ENCODE data around the gene GRHL1.

GRHL1 gene

GRCh38 chr2:9993488-9994165 is 42.1 kb downstream of the GRHL1 start:
- DNase-seq (ENCODE audit: low read depth in 3 of 3) = no peak

GRCh38 chr2:9994462-9994861 is 43.0 kb downstream of the GRHL1 start:
- DNase-seq (ENCODE audit: low read depth in 3 of 3) = no peak

DNA sequence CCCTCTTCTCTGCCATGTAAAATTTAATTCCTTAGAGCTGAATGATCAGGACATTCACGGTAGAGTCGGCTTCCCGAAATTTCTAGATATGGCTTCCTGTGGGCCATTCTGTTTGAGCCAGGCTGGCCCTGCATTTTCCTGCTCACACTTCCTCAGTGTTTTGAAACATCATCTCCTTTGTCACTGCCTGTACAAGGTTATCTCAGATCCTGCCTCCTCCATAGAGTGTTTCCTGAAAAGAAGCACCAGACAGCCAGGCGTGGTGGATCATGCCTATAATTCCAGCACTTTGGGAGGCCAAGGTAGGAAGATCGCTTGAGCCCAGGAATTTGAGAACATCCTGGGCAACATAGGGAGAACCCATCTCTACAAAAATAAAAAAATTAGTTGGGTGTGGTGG is 43.6 kb downstream of the GRHL1 start:
- no peak for DNase-seq (ENCODE audit: low read depth in 3 of 3)

DNA sequence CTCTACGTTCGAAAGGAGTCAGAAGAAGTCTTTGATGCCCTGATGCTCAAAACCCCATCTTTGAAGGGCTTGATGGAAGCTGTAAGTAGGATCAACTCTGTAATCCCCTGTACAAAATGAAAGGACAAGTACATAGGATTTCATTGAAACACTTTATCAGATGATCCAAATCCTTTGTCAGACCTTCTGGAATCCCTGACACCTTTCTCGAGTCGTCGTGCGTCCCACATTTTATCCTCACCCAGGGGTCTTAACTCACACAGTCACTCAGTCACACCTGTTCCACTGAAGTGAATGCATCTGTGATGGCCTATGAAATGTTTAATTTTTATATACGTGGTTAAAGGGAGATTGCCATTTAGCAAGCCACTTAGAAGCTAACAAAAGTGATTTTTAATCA is 44.8 kb downstream of the GRHL1 start:
- no peak for DNase-seq (ENCODE audit: low read depth in 3 of 3)

- no peak for DNase-seq (ENCODE audit: low read depth in 3 of 3)
Measured at GRCh38 chr2:9997936-9998335, 46.4 kb downstream of the GRHL1 start.

- DNase-seq (ENCODE audit: low read depth in 3 of 3) = no peak
Measured at GRCh38 chr2:9998916-9999654, 47.6 kb downstream of the GRHL1 start.

DNA sequence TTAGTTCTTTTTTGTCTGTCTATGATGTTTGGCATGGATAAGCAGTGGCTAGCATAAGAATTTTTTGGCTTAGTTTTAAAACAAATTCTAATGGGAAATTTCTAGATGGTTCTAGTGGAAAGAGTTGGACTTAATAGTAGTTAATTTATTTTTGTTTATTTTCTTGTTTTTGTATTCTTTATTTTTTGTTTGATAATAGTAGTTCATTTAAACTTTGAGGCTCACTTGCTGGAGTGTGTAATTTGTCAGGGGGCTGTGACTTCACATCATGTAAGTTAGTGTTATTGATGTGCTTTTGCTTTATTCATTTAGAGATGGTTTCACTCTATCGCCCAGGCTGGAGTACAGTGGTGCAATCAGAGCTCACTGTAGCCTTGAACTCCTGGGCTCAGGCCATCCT is 48.2 kb downstream of the GRHL1 start:
- no peak for DNase-seq (ENCODE audit: low read depth in 3 of 3)

- no peak for DNase-seq (ENCODE audit: low read depth in 3 of 3)
Measured at GRCh38 chr2:10000541-10000940, 49.0 kb downstream of the GRHL1 start.

GRCh38 chr2:10001586-10001985 is 50.1 kb downstream of the GRHL1 start:
- no peak for DNase-seq (ENCODE audit: low read depth in 3 of 3)

DNA sequence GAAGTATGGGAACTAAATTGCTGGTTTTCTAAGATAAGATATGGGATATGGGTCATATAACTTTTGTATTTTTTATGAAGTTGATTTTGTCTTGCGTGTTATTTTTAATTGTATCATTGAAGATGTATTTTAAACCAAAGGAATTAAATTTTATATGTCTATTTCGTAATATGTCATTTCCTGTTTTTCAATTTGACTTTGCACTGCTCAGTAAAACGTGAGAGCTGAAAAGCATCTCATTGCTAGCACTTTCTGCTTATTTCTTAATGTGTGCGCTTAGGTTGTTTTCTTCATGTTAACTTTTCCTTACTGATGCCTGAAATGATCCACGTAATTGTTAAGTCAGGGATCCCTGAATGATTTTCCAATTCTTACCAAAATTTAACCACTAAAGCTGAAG is 50.6 kb downstream of the GRHL1 start:
- DNase-seq (ENCODE audit: low read depth in 3 of 3) = no peak

- no peak for DNase-seq (ENCODE audit: low read depth in 3 of 3)
Measured at GRCh38 chr2:10002681-10003080, 51.2 kb downstream of the GRHL1 start.

DNA sequence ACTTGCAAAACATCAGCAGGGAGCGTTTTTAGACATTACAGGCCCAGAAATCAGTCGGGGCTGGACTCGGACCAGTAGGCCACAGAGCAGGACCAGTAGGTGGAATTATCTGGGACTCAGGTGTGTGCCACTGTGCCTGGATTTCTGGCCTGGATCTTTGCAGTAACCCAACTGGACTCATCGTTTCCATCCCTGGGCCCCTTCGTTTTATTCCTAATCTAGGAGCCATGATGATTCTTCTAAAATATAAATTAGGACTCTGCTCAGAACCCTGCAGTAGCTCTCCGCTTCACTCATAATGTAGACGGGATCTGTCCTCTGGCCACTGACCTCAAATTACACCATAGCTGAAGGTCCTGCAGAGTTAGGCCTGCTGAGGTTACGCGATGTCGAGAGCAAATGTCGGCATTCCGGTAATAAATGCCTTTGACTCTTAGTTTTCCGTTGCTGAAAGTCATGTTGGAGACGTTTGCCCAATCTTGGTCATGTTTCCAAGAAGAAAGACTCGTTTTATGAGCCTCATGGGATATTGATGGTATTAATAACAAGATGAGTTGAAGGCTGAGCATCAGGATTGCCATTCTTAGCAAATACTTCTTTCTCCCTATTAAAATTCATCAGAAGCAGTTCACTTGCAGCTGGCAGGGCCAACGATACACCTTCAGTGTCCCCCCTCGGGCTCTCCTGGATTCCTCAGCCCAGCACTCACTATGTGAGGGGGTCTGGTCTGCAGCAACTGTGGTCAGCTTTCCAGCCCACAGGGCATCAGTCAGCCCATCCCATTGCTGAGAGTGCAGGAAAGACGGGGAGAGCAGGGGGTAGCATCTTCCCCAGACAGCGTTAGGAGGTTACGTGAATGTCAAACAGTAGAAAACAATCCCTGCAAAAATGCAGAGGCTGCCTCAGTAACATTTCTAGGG is 52.0 kb downstream of the GRHL1 start:
- no peak for DNase-seq (ENCODE audit: low read depth in 3 of 3)

DNA sequence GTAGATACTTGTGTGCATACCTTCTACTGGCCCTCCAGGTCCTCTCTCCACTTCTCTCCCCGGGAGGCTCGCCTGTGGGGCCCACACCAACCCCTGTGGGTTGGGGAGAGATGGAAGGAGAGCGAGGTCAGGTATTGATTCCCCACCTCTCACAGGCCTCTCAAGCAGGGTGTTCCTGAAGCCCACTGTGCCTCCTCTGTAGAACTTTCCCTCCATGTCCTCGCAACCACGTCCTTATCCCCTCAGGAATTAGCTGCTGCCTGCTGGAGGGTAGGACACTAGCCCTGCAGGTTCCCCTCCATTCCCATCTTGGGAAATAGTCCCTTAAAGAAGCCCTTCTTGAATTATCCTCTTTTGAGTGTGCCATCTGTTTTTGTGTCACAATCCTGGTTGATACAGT is 52.9 kb downstream of the GRHL1 start:
- DNase-seq (ENCODE audit: low read depth in 3 of 3) = no peak

GRCh38 chr2:10004836-10005235 is 53.3 kb downstream of the GRHL1 start:
- DNase-seq (ENCODE audit: low read depth in 3 of 3) = no peak

DNA sequence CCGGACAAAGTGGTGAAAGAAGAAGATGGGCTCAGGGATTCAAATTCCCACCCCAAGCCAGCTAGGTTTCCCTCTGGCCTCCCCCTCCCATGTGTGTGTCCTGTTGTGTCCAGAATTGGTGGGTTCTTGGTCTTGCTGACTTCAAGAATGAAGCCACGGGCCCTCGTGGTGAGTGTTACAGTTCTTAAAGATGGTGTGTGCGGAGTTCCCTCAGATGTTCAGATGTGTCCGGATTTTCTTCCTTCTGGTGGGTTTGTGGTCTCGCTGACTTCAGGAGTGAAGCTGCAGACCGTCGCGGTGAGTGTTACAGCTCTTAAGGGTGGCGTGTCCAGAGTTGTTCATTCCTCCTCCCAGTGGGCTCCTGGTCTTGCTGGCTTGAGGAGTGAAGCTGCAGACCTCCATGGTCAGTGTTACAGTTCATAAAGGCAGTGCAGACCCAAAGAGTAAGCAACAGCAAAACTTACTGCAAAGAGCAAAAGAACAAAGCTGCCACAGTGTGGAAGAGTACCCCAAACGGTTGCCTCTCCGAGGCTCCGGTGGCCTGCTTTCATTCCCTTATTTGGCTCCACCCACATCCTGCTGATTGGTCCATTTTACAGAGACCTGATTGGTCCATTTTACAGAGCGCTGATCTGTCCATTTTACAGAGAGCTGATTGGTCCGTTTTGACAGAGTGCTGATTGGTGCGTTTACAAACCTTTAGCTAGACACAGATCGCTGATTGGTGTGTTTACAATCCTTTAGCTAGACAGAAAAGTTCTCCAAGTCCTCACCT is 54.2 kb downstream of the GRHL1 start:
- no peak for DNase-seq (ENCODE audit: low read depth in 3 of 3)

- DNase-seq (ENCODE audit: low read depth in 3 of 3) = no peak
Measured at GRCh38 chr2:10006236-10007161, 55.0 kb downstream of the GRHL1 start.

DNA sequence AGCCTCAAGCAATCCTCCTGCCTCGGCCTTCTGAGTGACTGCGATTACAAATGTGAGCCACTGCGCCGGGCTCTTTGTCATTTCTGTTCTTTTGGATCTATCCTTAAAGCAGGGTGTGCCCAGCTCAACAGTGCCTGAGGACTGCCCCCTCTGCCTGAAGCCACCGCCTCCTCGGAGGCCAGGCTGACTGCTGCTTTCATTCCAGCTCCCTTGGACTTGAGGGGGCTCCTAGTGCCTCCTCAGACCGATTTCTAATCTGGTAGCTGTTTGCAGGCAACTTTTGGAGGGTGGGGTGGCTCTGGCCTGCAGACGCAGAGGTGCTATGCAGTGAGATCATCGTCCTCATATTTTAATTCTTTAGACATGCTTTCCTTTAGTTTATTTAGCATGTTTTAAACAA is 55.9 kb downstream of the GRHL1 start:
- no peak for DNase-seq (ENCODE audit: low read depth in 3 of 3)

- no peak for DNase-seq (ENCODE audit: low read depth in 3 of 3)
Measured at GRCh38 chr2:10007921-10008808, 56.7 kb downstream of the GRHL1 start.

DNA sequence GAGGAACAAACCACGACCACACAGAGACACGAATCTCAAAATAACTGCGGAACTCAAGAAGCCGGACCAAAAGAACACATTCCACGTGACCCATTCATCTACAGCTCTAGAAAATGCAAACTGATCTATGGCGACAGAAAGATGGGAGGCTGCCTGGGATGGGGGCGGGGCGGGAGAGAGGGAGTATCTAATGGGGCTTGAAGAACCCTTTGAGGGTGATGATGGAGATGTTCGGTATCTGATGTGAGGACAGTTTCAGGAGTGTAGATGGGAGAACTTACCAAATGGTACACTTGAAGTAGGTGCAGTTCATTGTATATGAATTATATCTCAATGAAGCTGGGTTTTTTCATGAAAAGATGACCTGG is 57.3 kb downstream of the GRHL1 start:
- no peak for DNase-seq (ENCODE audit: low read depth in 3 of 3)

Data from stimulated activated CD4-positive, alpha-beta T cell treated with anti-CD3 and anti-CD28 coated beads, TNF-alpha, amount 100 ng/mL, for 4 hours (primary cell).